ENCODE results near the gene WEE2.
"Not testable (repeated sequence)": the region's sequence is repeated elsewhere in the genome, so short reads cannot be mapped to it uniquely, and the experiment has no call there.

Gene WEE2

DNA sequence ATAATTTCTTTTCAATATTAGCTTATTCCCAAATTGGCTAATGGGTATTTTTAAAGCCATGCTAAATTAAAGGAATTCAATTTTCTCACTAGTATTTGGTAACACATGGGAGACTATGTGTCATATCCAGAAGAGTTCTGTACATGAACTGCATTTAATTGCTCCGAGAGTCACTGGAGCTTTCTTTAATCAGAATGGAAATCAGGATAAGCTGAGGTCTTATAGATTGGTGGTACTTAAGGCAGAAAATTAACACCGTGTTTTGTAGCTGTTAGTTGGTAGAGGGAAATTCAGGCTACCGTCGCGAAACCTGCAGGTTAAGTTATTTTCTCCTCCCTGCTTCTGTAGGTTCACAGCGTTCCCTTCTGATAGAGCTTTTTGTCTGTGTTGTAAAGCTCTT, at the start of gene WEE2:
Gene WEE2, plus strand, starts transcription at position 3 of the 400 bp plus-strand sequence. CDS start 406 bp downstream, outside the sequence.
- DNase-seq, result no peak

DNA sequence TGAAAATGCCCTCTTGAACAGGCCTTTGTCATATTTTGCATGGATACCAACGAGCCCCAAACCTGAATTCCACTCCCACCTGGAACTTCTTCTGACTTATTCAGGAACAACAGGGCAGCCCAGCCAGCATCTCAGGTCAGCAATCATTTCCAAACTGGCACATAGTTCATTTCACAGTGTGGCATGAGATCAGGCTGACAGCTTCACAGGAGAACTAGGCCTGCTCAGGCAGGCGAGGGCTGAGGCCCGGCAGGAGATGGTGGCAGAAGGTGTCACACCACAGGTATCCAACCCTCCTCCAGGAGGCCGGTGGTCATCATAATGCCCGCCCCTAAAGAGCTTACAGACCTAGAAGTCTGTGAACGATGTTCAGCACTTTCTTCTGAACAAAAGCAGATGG, 48.7 kb upstream of the WEE2 start:
- no peak for DNase-seq

DNA sequence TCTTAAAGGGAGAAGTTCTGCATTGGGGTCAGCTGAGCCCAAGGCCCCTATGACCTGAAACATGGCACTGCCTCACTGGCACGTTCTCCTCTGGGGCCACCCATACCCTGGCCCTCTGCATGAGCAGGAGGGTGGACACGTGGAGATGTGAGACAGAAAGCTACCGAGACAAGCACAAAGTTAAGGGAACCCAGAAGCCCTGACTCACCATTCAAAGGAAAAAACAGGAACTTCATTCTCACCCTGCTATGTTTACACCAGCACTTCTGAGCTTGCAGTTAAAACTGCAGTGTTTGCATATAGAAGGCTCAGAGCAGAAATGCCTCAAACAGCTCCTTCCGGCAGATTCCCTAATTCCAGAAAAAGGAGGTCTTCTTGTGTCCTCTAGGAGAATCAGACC, 47.9 kb upstream of the WEE2 start:
- no peak for DNase-seq

DNA sequence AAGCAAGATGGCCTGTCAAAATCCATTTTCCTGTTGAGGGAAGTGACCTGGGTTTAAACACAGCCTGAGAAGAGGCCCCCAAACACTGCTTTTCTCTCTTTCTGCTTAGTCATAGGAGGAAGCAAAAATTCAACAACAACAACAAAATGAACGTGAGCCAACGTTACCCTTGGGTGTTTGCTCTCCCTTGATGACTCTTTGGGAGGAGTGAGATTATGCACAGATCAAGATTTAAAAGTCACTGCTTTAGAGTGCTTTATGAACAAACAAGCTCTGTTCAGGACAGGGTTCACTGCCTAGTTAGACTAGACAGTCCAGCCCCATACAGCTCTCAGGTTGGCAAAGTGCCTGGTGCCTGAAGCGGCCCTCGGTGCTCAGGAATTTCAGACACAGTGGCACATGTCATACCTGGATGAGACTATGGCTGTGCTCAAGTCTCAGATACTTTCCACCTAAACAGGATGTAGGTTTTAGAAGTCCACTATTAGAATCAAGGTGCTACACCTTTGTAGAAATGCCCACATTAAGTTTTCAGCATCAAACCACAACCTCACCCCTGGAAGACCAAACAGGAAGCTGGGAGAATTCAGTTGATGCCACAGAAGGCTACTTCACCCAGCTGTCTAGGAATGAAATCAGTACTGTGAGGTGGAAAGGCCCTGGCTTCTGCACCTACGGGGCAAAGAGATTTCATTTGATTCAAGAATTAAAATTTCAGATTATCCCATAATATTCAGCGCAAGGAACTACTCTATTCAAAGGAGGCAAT, 44.9 kb upstream of the WEE2 start:
- no peak for DNase-seq

DNA sequence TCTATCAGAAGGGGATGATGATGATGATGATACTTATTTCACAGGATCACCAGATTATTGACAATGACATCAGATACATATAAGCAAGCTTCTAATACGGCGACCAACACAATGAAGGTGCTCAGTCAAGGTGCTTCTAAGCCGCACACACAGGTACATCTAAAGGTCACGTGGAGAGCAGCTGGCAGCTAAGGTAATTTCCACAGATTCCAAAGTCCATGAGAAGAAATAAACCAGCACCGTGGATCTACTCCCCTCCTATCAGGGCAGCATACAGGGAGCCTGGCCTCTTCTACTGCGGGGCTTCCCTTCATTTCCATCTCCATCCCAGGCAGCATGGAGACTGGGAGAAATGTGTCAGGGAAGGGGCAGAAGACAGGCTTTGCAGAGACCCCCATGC, 43.7 kb upstream of the WEE2 start:
- DNase-seq, result no peak

DNA sequence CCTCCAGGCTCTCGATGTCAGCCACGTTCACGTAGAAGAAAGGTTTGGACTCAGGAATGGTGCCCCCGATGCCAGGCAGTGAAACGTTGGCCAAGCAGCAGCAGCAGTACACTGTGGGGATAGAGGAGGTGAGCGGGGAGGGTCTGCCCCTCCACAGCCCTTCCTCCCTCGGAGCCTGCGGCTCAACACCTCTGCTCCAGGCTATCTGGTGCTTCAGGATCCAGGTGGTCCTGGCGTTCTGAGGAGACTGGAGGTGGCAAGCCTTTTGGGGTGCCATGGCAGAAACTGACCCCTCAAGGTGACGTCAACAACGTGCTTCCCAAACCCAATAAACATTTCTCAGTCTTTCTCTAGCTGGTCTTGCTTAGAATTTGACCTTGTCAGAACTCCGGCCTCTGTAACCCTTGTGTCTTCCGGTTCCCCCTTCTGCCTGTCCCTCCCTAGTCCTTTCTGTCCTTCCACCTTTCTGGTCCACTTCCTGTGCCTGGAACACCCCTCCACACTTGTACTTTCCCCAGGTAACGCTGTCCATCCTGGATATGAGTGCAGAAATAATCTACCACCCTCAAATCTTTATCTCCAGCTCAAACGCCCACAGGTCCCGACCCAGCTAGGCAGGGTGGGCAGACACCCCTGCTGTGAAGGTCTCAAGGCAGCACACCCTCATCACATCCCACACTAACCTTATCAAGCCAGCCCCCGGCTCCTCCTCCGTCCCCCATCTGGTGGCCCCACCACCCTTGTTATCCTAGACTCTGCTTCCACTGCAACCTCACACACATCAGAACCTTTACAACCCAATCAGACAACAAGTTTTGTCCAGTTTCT, 42.7 kb upstream of the WEE2 start:
- DNase-seq, result no peak

DNA sequence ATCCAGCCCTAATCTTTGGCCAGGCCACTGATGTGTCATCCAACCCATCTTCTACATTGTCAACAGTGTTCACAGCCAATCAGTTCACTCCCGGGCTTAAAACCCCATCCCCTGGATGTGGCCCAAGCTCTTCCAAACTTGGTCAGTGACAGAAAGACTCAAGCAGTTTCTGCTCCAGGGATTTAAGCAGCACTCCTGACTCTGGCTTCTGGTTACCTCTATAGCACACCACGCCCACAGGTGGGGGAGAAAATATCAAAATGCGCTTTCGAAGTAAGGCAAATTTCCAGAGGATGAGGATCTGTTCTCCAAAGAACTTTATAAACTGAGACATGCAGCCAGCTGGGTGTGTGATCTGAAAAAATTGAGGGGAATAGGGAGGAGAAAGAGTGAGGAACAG, 42.1 kb upstream of the WEE2 start:
- DNase-seq, result no peak

DNA sequence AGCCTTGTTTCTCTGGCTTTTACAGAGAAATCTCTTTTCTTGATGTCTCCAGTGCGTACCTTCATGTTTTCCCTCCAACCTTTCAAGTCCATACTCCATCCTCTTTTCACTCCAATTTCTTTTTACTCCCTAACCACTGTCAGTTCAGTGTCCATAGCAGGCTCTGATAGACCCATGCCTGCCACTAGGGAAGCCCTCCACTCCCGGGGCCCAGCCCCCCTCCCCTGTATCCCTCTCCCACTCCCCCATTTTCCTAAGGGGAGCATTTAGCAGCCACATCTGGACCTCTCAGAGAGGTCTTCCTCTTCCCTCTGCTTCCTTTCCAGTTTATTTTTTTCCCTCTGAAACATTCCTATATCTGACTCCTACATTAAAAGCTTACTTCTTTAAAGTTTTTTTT, 39.3 kb upstream of the WEE2 start:
- DNase-seq, result no peak

DNA sequence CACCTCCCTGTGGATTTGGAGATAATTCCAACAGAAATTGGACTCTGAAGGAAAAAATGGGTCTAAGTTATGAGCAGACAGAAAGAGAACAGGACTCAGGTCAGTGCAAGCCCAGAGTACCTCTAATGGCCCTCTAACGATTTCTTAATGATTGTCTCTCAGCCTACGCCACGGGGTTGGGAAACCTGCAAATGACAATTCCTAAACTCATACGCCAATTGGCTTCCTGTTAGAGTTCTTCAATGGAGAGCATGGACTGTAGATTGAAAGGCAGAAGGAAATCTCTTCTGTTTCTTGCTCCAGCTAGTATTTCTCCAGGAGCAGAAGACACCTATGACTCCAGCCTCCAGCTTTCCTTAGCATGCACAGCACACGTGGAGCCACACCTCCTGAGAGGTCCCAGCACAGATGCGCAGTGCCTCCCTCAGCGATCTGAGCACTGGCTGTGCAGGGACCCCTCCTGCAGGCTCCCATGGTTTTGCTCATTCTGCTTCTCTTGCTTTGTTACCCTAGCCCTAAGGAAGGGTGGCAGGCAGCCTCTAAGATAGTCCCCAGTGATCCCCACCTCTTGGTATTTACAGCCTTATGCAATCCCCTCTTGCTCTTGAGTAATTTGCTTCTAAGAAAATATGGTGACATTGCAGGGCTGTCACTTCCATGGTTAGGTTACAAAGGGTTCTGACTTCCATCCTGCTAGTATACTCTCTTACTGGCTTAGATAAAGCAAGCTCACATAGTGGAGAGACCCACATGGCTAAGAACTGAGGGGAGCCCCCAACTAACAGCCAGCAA, 36.3 kb upstream of the WEE2 start:
- DNase-seq, result no peak

DNA sequence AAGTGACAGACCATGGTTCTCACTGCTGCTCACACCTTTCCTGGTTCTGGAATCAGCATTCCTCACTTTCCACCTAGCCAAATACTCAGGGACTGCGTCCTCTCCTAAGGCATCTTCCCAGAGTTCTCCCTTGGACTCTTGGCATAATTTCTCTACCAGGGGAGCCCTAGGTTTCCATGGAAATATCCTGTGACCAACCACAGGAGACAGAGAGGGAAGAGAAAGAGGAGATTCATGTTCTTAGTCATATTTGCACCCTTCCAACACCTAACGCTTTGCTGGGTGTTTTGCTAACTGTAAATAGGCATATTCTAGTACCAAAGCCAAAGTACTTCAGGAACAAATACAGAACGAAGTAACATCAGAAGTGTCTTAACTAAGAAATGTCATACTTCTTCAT, 34.8 kb upstream of the WEE2 start:
- DNase-seq, result no peak

DNA sequence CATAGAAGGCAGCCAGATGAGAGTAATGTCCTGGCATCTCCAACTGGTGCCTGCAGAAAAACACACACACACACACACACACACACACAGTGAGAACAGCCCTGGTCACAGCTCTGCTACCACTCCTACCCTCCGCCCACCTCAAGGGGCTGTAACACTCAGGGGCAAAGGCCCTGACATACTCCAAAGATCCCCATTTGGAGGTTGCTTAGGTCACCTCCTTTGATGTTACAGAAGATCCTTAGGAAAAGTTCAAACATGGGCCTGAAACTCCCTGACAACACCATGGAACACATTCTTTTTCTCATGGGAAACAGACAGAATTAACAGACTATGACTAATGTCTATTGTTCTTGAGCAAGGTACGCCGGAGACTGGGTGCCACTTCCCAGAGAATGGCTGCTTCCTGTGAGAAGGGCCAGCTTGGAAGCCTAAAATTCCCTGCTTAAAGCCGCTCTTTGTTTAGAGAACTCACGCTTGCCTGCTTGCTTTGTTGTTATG, 33.9 kb upstream of the WEE2 start:
- DNase-seq, result no peak

DNA sequence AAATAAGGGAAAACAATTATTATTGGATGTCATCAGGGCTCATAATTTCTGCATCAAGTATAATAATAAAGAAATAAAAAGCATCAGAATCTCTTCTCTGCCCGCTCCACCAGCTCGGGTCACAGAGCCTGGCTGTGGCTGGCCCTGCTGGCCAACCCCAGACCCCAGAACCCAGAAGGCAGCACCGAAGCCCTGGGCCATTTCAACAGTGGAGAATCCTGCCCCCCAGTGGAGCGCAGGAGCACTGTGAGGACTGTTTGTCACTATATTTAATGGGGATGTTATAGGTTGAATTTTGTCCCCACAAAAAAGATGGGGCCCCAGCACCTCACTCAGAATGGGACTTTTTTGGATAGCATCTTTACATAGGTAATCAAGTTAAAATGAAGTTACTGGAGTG, 33.5 kb upstream of the WEE2 start:
- DNase-seq, result no peak

DNA sequence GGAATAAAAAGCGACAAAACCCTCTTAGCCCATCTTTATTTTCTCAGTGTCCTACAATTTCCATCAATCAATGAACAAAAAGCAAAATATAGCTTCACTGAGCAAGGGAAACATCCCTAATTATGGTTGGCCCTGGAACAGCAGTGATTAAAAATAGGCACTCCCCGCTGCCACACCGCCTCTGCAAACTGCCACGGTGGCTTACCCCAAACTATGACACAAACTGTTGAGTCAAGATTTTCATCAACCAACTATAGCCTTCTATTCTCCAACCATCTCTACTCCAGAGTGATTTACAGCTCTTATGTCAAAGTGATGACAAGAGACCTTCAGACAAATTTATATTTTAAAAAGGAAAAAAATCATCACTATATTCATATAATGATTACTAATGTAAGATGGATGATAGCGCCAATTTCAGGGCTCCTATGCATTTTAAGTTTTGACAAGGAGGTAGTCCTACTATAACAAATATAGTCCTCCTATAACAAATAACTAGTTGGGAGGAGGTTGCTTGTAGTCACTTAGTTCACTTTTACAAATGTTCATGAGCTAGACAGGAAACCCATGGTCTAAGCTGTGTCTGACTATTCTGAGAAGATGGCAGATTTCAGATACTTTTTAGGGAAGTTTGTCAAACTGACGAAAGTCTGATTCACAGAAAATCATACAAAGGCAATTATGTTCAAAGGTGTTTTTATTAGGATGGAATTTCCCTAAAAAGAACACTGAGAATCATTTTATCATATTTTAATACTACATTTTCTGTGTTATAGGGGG, 32.5 kb upstream of the WEE2 start:
- no peak for DNase-seq

DNA sequence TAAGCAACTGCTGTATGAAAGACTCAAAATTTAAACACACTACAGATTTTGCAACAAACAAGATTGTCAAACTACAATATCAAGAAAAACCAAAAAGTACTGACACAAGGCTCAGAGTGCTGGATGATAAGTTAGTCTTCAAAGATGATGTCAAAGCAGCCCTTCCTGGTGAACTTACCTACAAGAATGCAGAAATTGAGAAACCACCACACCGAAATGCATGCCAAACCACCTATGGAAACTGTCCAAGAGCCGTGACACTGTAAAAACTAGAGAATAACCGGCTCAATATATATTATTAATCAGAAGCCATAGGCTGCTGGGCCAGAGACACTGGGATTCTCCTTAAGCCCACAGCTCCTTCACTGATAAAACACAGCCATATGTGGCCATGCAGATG, 31.5 kb upstream of the WEE2 start:
- DNase-seq, result no peak

DNA sequence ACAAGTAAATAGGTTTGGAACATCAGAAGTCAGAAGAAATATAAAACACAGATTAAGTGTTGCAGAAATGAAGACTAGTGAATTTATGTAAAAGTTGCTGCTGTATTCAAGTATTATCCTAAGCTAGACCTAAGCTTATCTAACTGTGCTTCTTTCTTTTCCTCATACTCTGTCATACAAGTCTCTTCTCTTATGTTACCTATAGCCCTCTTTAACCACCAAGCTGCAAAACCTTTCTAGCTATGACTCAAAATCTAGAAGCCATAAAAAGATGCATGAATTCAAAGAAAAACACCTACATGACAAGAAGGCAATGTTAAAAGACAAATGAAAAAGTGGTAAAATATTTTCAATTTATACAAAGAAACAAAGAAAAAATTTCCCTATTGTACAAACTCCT, 29.1 kb upstream of the WEE2 start:
- DNase-seq, result no peak

DNA sequence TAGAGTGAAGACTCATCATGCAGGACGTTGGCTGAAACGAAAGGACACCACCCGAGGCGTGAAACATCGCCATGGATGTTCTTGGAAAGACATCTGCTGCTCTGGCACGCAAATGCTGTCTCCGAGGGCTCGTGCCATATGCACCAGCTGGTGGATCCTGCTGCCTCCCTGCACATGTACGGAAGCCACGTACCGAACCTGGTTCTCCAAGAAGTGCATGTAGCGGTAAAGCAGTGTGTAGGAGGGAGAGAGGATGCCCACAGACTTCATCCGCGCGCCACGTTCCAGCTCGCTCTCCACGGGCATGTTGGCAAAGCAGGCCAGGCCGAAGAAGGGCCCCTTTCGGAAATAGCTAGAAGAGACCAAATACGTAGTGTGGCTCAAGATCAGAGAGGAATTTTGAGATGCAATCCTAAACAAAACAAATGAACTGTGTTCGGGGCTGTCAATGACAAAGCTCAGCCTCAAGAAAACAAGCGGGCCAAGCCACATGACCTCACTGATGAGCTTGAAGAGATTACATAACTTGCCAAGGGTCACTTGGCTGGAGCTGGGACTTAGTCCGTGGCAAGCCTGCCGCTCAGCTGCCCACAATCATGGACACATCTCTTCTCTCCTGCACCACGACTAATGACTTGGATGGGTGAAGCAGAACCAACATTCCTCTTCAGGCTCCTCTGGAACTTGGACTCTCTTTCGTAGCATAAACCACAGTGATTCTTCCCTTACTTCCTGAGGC, 22.7 kb upstream of the WEE2 start:
- no peak for DNase-seq

DNA sequence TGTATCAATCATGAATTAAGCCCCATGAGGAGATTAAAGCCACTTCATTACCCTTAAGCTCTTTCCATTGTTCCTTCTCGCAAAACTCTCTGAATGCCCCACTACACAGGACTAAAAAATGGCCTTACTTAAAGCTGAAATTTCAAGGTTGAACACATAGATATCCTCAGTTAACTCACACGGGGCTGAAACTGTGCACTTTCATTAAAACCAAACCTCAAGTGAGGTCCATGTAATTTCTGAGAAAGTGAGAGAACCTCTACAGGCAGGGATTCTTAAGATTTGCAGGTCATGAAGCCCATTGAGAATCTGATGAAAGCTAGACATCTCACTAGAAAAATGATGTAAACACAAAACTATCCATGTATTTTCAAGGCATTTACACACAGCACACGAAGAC, 22.1 kb upstream of the WEE2 start:
- DNase-seq, result no peak

DNA sequence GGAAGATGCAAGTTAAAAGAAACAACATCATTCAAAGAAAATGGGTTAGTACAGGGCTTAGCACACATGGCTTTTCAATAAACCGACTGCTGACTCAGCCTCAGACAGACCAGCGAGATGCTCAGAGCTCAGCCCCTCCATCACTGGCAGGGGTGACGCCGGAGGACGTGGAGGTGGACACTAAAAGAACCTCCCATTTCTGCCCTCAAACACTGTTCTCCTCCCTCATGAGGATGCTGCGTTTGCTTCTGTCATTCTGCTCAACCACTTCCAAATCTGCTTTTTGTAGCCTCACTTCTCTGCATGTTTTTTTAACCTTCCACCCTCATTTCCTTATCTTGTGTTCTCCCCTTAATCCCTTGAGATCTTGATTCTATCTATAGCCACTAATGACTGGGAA, 21.5 kb upstream of the WEE2 start:
- DNase-seq, result no peak

DNA sequence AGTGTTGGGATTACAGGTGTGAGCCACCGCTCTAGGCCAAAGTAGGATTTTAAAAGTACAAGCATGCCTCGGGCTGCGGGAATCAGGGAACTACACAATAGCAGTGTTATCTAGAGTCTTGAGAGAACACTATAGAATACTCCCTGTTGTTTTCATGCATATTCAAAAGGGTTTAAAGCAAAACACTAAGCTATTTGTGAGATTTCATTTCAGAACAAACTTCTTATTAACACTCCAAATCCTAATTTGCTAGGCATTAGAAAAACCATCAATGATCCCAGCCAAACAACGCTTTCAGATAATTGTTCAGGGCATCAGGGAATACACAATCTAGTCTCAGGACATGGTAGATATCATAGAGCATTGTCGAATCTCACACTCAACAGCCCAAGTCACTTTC, 20.1 kb upstream of the WEE2 start:
- DNase-seq, result no peak

DNA sequence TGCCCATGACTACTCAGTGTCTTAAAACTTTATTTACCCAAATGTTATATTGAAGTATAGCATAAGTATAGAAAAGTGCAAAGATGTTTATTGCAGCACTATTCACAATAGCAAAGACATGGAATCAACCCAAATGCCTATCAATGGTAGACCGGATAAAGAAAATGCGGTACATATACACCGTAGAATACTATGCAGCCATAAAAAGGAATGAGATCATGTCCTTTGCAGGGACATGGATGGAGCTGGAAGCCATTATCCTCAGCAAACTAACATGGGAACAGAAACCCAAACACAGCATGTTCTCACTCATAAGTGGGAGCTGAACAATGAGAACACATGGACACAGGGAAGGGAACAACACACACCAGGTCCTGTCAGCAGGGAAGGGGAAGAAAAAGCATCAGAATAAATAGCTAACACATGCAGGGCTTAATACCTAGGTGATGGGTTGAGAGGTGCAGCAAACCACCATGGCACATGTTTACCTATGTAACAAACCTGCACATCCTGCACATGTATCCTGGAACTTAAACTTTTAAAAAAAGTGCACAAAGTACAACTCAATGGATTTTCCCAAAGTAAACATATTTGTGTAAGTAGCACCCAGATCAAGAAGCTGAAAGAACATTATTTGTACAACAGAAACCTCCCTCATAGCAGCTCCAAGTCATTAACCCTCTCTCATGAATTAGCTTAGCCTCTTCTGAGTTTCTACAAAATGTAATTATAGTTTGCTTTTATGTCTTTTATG, 18.9 kb upstream of the WEE2 start:
- DNase-seq, result not testable (repeated sequence)

DNA sequence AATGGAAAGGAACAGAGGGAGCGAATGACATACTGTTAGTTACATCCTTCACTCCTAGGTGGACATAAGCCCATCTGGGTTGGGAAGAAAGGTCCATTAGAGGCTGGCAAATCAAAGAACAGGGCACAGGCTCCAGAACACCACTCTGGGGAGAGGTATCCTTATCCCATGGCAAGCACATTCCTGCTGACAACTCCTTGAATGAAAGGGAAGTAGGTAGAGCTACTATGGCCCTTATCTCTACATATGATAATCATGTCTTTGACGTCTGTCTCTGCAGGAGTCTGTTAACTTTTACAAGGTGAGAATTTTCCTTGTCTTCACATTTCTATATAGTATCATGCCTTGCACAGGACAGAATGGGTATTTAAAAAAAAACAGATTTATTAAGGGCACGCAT, 16.6 kb upstream of the WEE2 start:
- no peak for DNase-seq

Measured in CD4-positive, alpha-beta T cell treated with Interleukin-17A for 4 hours (primary cell).